H54 (cell line): Measurements from ENCODE around the gene SCNM1.
"Not testable (repeated sequence)": the region's sequence is repeated elsewhere in the genome, so short reads cannot be mapped to it uniquely, and the experiment has no call there.

Experiments
- DNase-seq: peaks from one replicate; pipeline ENCODE4 v3.0.0; 2011; ENCODE audit warnings: low spot score, mixed read lengths; ENCODE audit not compliant: insufficient read length
- FAIRE-seq: peaks from 3 replicates; lab custom pipeline; 2011; peaks lifted over from hg19 to GRCh38; lab: Jason Lieb, UNC
- POLR2A ChIP-seq: IDR thresholded peaks from 2 replicates; pipeline ENCODE4 v1.6.1; 2011; ENCODE audit warnings: low read depth, mild to moderate bottlenecking, low read length

The SCNM1 gene

GRCh38 chr1:151193304-151193703, 27.4 kb downstream of the SCNM1 start:
- no peak for FAIRE-seq
- no peak for DNase-seq
- no peak for TF ChIP-seq POLR2A

GRCh38 chr1:151193856-151194255, 27.9 kb downstream of the SCNM1 start:
- no peak for DNase-seq
- no peak for TF ChIP-seq POLR2A
- no peak for FAIRE-seq

GRCh38 chr1:151194894-151195594, 29.1 kb downstream of the SCNM1 start:
- not testable (repeated sequence) for FAIRE-seq
- DNase-seq = peak; percentile 86
- peak; percentile 46; the same call in 1 of the 2 replicates for TF ChIP-seq POLR2A

GRCh38 chr1:151196292-151196800, 30.4 kb downstream of the SCNM1 start:
- DNase-seq (no peak), FAIRE-seq (no peak)
- TF ChIP-seq POLR2A = no peak

GRCh38 chr1:151197863-151198253, 31.9 kb downstream of the SCNM1 start:
- DNase-seq = no peak
- FAIRE-seq = no peak
- TF ChIP-seq POLR2A = no peak

GRCh38 chr1:151198254-151199127, 32.5 kb downstream of the SCNM1 start, which contains the start of gene PIP5K1A:
Gene PIP5K1A, plus strand, starts transcription at chr1:151198552. Its CDS starts 445 bp downstream, at chr1:151198997.
- peak; percentile 89 for TF ChIP-seq POLR2A
- DNase-seq (peak; percentile 97), FAIRE-seq (peak; percentile 55)

GRCh38 chr1:151199873-151200581, 34.1 kb downstream of the SCNM1 start:
- no peak for TF ChIP-seq POLR2A
- DNase-seq (peak; percentile 66), FAIRE-seq (no peak)

GRCh38 chr1:151205381-151205965, 39.5 kb downstream of the SCNM1 start:
- FAIRE-seq, DNase-seq: not testable (repeated sequence)

GRCh38 chr1:151210830-151211229, 44.9 kb downstream of the SCNM1 start:
- DNase-seq (peak; percentile 19), FAIRE-seq (no peak)
- TF ChIP-seq POLR2A = no peak

- TF ChIP-seq POLR2A = no peak
- FAIRE-seq = no peak
- DNase-seq = no peak
These were observed 46.2 kb downstream of the SCNM1 start for GRCh38 chr1:151211972-151212705.

- DNase-seq (no peak), FAIRE-seq (no peak)
- TF ChIP-seq POLR2A = no peak
These were observed 47.6 kb downstream of the SCNM1 start for GRCh38 chr1:151213560-151213959.
